GM21786 (cell line): ENCODE data around the gene PCDHGB3.

ENCODE experiments used
- ATAC-seq: cut with Tn5 transposase; IDR thresholded peaks from one replicate; pipeline ENCODE4 v1.9.1; 2021; ENCODE audit not compliant: unreplicated experiment

The PCDHGB3 gene

DNA sequence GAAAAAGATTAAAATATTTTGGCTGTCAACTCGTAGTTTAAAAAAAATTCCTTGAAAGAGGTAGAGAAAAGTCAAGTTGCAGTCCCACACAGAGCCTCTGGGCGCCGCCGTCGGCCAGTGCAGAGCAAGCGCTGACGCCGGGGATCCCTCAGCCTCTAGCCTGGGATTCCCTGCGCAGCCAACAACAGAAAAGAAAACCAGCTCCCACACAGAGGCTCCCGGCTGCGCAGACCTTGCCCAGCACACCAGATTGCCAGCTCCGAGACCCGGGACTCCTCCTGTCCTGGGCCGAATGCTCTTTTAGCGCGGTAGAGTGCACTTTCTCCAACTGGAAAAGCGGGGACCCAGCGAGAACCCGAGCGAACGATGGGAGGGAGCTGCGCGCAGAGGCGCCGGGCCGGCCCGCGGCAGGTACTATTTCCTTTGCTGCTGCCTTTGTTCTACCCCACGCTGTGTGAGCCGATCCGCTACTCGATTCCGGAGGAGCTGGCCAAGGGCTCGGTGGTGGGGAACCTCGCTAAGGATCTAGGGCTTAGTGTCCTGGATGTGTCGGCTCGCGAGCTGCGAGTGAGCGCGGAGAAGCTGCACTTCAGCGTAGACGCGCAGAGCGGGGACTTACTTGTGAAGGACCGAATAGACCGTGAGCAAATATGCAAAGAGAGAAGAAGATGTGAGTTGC lies 47.6 kb downstream of the PCDHGB3 start, which contains the start of gene PCDHGB7:
Gene PCDHGB7 (plus strand): TSS at position 184 of the 679 bp plus-strand sequence. CDS start 183 bp downstream, at position 367.
- ATAC-seq: peak; percentile 70

DNA sequence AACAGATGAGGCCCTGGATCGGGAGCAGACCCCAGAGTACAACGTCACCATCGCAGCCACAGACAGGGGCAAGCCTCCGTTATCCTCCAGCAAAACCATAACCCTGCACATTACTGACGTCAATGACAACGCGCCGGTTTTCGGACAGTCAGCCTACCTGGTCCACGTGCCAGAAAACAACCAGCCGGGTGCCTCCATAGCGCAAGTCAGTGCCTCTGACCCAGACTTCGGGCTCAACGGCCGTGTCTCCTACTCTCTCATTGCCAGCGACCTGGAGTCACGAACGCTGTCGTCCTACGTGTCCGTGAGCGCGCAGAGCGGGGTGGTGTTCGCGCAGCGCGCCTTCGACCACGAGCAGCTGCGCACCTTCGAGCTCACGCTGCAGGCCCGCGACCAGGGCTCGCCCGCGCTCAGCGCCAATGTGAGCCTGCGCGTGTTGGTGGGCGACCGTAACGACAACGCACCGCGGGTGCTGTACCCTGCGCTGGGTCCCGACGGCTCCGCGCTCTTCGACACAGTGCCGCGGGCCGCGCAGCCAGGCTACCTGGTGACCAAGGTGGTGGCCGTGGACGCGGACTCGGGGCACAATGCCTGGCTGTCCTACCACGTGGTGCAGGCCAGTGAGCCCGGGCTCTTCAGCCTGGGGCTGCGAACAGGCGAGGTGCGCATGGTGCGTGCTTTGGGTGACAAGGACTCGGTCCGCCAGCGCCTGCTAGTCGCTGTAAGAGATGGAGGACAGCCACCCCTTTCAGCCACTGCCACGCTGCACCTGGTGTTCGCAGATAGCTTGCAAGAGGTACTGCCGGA lies 49.2 kb downstream of the PCDHGB3 start:
- no peak for ATAC-seq

DNA sequence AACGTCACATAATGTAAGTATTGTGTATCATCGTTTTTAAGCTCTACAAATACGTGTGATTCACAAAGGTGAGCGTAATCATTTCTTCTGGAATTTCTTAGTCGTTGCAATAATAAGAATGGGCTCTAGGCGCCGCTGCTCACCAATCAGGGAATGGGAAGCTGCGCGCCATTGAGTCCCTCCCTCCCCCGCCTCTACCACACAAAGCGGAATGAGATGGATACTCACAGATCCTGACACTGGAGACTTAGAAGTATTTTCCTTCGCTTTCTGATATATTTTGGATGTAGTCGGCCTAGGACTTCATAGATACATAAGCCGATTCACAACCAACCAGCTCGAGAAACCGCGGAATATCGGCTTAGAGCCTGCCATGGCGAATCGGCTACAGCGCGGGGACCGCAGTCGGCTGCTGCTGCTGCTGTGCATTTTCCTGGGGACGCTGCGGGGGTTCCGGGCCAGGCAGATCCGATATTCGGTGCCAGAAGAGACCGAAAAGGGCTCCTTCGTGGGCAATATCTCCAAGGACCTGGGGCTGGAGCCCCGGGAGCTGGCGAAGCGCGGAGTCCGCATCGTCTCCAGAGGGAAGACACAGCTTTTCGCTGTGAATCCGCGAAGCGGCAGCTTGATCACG lies 50.9 kb downstream of the PCDHGB3 start, which contains the start of gene PCDHGA11:
Gene PCDHGA11 (plus strand): TSS at position 197 of the 634 bp plus-strand sequence. CDS start 177 bp downstream, at position 374.
- peak; percentile 46 for ATAC-seq

DNA sequence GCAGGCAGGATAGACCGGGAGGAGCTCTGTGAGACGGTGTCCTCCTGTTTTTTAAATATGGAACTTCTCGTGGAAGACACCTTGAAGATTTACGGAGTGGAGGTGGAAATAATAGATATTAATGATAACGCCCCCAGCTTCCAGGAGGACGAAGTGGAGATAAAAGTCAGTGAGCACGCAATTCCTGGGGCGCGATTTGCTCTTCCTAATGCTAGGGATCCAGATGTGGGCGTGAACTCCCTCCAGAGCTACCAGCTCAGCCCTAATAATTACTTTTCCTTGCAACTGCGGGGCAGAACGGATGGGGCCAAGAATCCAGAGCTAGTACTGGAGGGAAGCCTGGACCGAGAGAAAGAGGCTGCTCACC lies 51.4 kb downstream of the PCDHGB3 start:
- ATAC-seq: no peak
